ENCODE results near the gene MEGF10.

Gene MEGF10

GRCh38 chr5:127409921-127410675 is 119.5 kb downstream of the MEGF10 start:
- no peak for DNase-seq (ENCODE audit: low read depth in 2 of 2)

GRCh38 chr5:127410959-127411358 is 120.4 kb downstream of the MEGF10 start:
- DNase-seq (ENCODE audit: low read depth in 2 of 2) = peak; percentile 1 to 6

GRCh38 chr5:127411381-127411780 is 120.8 kb downstream of the MEGF10 start:
- no peak for DNase-seq (ENCODE audit: low read depth in 2 of 2)

- DNase-seq (ENCODE audit: low read depth in 2 of 2) = no peak
Observed at GRCh38 chr5:127412698-127413097, 122.1 kb downstream of the MEGF10 start.

GRCh38 chr5:127415034-127415433 is 124.4 kb downstream of the MEGF10 start:
- no peak for DNase-seq (ENCODE audit: low read depth in 2 of 2)

- no peak for DNase-seq (ENCODE audit: low read depth in 2 of 2)
Observed at GRCh38 chr5:127416906-127417305, 126.3 kb downstream of the MEGF10 start.

GRCh38 chr5:127417528-127417927 is 126.9 kb downstream of the MEGF10 start:
- no peak for DNase-seq (ENCODE audit: low read depth in 2 of 2)

GRCh38 chr5:127418367-127418766 is 127.8 kb downstream of the MEGF10 start:
- no peak for DNase-seq (ENCODE audit: low read depth in 2 of 2)

- no peak for DNase-seq (ENCODE audit: low read depth in 2 of 2)
Observed at GRCh38 chr5:127418974-127419682, 128.5 kb downstream of the MEGF10 start.

- DNase-seq (ENCODE audit: low read depth in 2 of 2) = no peak
Observed at GRCh38 chr5:127419683-127420257, 129.2 kb downstream of the MEGF10 start.

- no peak for DNase-seq (ENCODE audit: low read depth in 2 of 2)
Observed at GRCh38 chr5:127420758-127421157, 130.2 kb downstream of the MEGF10 start.

GRCh38 chr5:127421471-127421870 is 130.9 kb downstream of the MEGF10 start:
- DNase-seq (ENCODE audit: low read depth in 2 of 2) = no peak

- no peak for DNase-seq (ENCODE audit: low read depth in 2 of 2)
Observed at GRCh38 chr5:127423173-127423798, 132.7 kb downstream of the MEGF10 start.

GRCh38 chr5:127425037-127425436 is 134.4 kb downstream of the MEGF10 start:
- no peak for DNase-seq (ENCODE audit: low read depth in 2 of 2)

GRCh38 chr5:127425868-127426267 is 135.3 kb downstream of the MEGF10 start:
- DNase-seq (ENCODE audit: low read depth in 2 of 2) = no peak

GRCh38 chr5:127426661-127427060 is 136.1 kb downstream of the MEGF10 start:
- no peak for DNase-seq (ENCODE audit: low read depth in 2 of 2)

- DNase-seq (ENCODE audit: low read depth in 2 of 2) = no peak
Observed at GRCh38 chr5:127428276-127428675, 137.7 kb downstream of the MEGF10 start.

- DNase-seq (ENCODE audit: low read depth in 2 of 2) = no peak
Observed at GRCh38 chr5:127428748-127429147, 138.2 kb downstream of the MEGF10 start.

- DNase-seq (ENCODE audit: low read depth in 2 of 2) = no peak
Observed at GRCh38 chr5:127429928-127430327, 139.3 kb downstream of the MEGF10 start.

- DNase-seq (ENCODE audit: low read depth in 2 of 2) = no peak
Observed at GRCh38 chr5:127430627-127431026, 140.0 kb downstream of the MEGF10 start.

- DNase-seq (ENCODE audit: low read depth in 2 of 2) = no peak
Observed at GRCh38 chr5:127431977-127432585, 141.5 kb downstream of the MEGF10 start.

GRCh38 chr5:127433526-127433925 is 142.9 kb downstream of the MEGF10 start:
- no peak for DNase-seq (ENCODE audit: low read depth in 2 of 2)

Measured in fibroblast of skin of left biceps (primary cell).